LHCN-M2 (cell line): Measurements from ENCODE around the gene HSF4. TPM values are rescaled to one million over a fixed set of nuclear protein-coding genes. Genes with fewer than 3 reads are reported as not detected.

Source experiments
- total RNA-seq: library from RNA; depleted of rRNA; stranded (reverse); fragments of >200 nt; gene quantifications from 2 replicates; pipeline ENCODE4 v1.2.3, GENCODE V29; 2014; rRNA removed

The HSF4 gene
- total RNA-seq, 1 experiment from 2014 or later = 29.1 TPM

Other genes with a start within 250 kb of the HSF4 start
- not detected in 2 replicates for gene CDH16, start 245.9 kb upstream of the HSF4 start, total RNA-seq
- 1.1 and 1.7 TPM in 2 replicates for gene RRAD, start 239.2 kb upstream of the HSF4 start, total RNA-seq
- 147 and 148 TPM in 2 replicates for gene CIAO2B, start 230.3 kb upstream of the HSF4 start, total RNA-seq
- 45.8 and 53.4 TPM in 2 replicates for gene CES2, start 229.2 kb upstream of the HSF4 start, total RNA-seq
- gene CES3, start 203.5 kb upstream of the HSF4 start, total RNA-seq = 0.75 and 0.96 TPM in 2 replicates
- gene CES4A, start 176.2 kb upstream of the HSF4 start, total RNA-seq = 0.06 and 0.77 TPM in 2 replicates
- 121 and 123 TPM in 2 replicates for gene CBFB, start 135.6 kb upstream of the HSF4 start, total RNA-seq
- 16.1 and 24.3 TPM in 2 replicates for gene PHAF1, start 54.8 kb upstream of the HSF4 start, total RNA-seq
- gene B3GNT9, start 13.7 kb upstream of the HSF4 start, total RNA-seq = 75.5 and 85.0 TPM in 2 replicates
- gene TRADD, start 4.8 kb upstream of the HSF4 start, total RNA-seq = 31.2 and 46.0 TPM in 2 replicates
- 24.5 and 32.5 TPM in 2 replicates for gene FBXL8, start 4.8 kb upstream of the HSF4 start, total RNA-seq
- gene NOL3, start 5.8 kb downstream of the HSF4 start, total RNA-seq = 58.0 and 58.6 TPM in 2 replicates
- 21.5 and 25.8 TPM in 2 replicates for gene MATCAP1, start 19.2 kb downstream of the HSF4 start, total RNA-seq
- gene EXOC3L1, start 25.4 kb downstream of the HSF4 start, total RNA-seq = 5.1 and 10.3 TPM in 2 replicates
- gene E2F4, start 27.4 kb downstream of the HSF4 start, total RNA-seq = 126 and 153 TPM in 2 replicates
- gene ELMO3, start 34.4 kb downstream of the HSF4 start, total RNA-seq = 1.8 and 1.9 TPM in 2 replicates
- 32.0 and 43.3 TPM in 2 replicates for gene TMEM208, start 62.4 kb downstream of the HSF4 start, total RNA-seq
- gene FHOD1, start 82.7 kb downstream of the HSF4 start, total RNA-seq = 27.0 and 29.7 TPM in 2 replicates
- 0.98 and 1.3 TPM in 2 replicates for gene SLC9A5, start 84.2 kb downstream of the HSF4 start, total RNA-seq
- gene PLEKHG4, start 114.8 kb downstream of the HSF4 start, total RNA-seq = 0.32 and 0.57 TPM in 2 replicates
- gene KCTD19, start 162.0 kb downstream of the HSF4 start, total RNA-seq = not detected in 2 replicates
- not detected in 2 replicates for gene LRRC36, start 162.1 kb downstream of the HSF4 start, total RNA-seq
- 11.9 and 17.6 TPM in 2 replicates for gene TPPP3, start 228.8 kb downstream of the HSF4 start, total RNA-seq